NK-92 (cell line): ENCODE data around the gene RSU1.
"Not testable (repeated sequence)": the region's sequence is repeated elsewhere in the genome, so short reads cannot be mapped to it uniquely, and the experiment has no call there.

Source experiments
- DNase-seq: peaks from one replicate; lab custom pipeline; 2025; ENCODE audit not compliant: unreplicated experiment; lab: John Stamatoyannopoulos, UW

The RSU1 gene

DNA sequence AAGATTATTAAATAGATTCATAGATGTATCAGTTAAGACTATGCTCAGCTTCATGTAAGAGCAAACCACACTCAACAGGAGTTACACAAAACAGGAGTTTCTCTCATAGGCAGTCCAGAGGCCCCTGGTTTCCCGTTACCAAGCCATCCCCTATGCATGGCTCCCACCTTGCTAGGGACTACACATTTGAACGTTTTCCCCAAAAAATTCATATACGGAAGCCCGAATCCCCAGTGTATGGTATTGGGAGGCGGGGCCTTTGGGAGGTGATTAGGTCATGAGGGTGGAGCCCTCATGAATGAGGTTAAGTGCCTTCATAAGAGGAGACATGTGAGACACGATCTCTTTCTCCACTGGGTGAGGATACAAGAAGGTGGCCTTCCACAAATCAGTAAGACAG is 29.1 kb downstream of the RSU1 start:
- no peak for DNase-seq

DNA sequence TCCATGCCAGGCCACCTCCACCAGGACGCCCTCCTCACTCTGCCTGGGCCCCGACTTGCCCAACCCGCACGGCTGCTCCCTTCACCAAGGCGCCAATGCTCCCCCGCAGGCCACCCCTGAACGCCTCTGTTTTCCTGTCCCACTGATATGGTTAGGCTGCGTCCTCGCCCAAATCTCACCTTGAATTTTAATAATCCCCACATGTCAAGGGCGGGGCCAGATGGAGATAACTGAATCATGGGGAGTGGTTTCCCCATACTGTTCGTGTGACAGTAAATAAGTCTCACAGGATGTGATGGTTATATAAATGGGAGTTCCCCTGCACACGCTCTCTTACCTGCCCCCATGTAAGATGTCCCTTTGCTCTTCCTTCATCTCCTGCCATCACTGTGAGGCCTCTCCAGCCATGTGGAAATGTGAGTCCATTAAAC is 29.8 kb downstream of the RSU1 start:
- no peak for DNase-seq

DNA sequence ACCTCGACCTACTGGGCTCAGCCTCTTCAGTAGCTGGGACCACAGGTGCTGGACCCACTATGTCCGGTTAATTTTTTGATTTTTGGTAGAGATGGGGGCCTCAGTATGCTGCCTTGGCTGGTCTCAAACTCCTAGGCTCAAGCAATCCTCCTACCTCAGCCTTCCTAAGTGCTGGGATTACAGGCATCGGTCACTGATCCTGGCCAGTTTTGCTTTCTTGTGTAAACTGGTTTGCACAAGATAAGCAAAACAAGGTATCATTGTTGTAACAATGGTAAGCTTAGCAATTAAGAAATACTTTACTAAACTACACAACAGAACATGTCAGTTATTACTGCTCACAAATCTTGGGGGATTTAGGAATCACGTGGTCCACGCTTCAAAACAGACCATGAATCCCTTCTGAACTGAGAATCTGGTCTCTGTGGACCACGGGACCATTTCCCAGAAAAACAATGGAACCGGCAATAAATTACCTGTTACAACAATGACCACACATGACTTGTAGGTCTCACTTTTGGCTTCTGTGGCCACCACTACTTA is 36.8 kb downstream of the RSU1 start:
- no peak for DNase-seq

DNA sequence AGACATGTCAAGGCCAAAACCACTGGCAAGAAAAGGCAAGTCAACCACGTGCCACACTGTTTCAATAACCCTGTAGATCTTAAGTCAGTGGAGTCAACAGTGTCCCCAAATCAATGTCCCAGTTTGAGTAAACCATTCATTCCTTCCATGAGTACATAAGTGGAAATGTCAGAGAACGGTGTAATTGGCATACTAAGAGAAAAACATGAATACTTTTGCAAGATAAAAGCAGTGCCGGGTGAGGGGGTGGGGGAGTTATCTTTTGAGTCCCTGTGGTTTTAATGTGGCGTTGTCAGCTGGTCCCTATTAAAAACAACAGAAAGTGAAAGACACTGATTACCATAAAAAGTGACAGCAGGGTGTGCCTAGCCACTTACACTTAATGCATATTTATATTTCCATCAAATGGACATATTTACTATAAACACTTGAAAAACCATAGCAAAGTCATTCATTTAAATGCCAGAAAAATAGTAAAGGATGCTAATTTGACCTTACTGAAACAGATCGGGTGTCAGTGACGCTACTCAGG is 37.8 kb downstream of the RSU1 start:
- DNase-seq = no peak

DNA sequence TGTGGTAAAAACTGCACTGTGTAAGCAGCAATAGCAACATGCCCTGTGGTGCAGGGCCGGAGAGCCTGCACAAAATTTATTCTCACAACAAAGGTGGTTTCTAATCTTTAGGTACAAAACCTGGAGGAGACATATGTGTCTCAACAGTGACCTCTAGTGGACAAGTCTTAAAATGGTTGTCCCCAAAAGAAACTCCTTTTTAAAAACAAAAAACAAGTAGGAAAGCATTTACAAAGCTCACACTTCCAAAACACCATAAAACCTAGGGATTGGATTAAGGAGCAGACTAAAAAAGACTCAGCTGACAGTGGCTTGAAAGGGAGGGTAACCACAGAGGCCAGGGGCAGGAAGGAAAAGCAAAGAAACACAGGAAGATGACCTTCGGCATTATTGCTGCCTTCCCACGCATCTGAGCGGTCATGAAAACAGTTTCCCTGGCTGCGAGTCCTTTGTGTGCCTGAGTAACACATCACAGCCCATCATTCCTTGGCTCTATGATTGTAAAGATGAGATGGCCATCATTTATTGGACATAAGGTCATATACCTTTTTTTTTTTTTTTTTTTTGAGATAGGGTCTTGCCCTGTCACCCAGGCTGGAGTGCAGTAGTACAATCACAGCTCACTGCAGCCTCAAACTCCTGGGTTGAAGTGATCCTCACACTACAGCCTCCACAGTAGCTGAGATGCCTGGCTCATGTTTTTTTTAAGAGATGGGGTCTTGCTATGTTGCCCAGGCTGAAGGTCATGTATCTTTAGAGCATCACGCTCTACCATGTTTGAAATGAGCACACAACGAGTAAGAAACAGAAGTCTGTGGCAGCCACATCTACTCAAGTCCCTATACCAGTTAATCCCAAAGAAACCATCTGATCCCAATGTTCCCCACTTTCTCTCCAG is 39.5 kb downstream of the RSU1 start:
- no peak for DNase-seq

DNA sequence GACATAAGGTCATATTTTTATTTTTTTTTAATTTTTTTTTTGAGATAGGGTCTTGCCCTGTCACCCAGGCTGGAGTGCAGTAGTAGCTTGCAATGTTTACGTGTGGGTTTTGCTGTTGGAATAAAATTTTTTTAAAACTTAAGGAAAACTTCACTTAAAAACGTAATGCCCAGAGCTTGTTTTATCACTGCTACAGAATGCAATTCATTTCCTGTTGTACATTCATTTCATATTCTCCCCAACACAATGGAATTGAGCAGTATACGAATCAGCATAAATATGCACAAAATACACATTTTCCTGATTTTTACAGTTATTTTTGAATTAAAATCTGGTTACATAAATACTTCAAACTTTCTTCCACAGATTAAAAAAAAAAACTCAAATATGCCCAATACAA is 40.3 kb downstream of the RSU1 start:
- DNase-seq = no peak

DNA sequence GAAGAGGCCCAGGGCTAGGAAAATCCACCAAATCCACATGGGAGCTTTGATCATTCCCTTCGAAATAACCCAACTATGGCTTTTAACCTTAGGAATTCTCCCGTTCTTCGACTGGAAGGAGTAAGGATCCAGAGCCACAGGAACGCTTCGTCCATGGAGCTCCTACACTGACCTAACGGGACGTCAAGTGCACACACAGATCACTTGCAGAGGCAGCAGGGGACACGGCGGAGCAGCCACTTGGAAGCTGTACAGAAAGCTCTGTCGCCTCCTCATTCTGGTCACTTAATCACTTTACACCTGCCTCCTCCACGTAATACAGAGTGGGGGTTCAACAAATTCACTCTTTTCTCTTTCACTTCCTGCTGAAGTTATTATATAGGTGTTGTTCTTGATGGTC is 43.9 kb downstream of the RSU1 start:
- DNase-seq = no peak

DNA sequence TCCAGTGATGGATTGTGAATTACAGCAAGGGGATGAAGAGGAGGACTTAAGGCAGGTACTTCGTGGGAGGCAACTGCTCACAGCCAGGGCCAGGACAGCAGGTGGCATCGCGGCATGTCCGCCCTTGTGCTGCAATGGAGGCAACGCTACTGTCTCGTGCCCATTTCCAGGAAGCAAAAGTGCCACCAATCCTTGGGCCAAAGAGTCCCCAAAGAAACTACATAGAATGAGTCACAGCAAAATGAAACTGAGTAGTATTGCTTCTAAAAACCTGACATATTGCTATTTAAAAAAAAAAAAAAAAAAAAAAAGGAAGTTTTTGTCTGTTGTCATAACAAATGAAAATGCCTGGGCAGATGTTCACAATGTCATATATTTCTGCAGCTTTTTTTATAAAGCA is 46.6 kb downstream of the RSU1 start:
- DNase-seq = no peak

DNA sequence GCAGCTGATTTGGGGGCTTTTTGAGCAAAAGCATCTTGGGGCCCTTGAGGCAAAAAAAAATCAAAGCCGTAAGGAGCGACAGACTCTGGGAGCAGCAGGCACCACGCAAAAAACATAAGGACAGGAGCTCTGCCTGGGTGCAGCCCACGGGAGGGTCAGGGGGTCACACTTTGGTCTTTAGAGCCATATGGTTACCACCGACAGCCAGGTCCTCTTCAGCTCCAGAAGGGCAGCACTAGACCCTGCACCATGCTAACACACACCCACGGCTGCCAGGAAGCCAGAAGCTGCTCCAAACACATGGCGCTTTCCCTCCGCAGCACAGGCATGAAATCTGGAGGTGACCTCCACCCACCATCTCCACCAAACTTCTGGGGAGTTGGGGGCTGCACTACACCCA is 47.1 kb downstream of the RSU1 start:
- no peak for DNase-seq

DNA sequence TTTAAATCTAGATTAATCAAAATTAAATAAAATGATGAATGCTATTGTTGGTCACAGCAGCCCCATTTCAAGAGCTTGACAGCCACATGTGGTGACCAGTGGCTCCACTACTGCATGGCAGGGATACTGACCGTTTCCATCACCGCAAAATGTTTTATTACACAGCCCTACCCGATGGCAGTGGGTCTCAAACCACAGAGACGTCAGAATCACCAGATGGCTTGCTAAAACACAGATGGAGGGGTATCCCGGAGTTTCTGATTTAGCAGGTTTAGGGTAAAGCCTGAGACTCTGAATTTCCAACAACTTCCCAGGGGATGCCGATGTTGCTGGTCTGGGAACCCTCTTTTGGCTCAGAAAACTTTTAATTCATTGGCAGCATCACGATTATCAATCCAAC is 47.9 kb downstream of the RSU1 start:
- DNase-seq = no peak

DNA sequence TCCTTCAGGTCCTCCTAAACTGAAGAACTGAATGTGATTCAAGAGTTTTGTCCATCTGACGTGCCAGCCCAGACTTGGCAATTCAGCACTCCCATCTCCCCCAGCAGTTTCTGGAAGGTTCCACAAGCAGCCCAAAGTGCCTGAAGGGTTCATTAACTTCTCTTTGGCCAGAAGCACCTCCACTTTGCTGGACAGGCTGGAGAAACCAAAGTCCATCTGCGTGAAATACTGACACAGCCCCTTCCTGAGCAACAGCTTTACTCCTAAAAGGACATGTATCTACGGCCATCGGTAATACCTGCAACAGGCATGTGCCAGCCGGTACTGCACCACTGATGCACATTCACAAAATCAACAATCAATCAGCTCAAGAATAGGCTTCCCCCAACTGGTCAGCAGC is 48.5 kb downstream of the RSU1 start:
- no peak for DNase-seq

DNA sequence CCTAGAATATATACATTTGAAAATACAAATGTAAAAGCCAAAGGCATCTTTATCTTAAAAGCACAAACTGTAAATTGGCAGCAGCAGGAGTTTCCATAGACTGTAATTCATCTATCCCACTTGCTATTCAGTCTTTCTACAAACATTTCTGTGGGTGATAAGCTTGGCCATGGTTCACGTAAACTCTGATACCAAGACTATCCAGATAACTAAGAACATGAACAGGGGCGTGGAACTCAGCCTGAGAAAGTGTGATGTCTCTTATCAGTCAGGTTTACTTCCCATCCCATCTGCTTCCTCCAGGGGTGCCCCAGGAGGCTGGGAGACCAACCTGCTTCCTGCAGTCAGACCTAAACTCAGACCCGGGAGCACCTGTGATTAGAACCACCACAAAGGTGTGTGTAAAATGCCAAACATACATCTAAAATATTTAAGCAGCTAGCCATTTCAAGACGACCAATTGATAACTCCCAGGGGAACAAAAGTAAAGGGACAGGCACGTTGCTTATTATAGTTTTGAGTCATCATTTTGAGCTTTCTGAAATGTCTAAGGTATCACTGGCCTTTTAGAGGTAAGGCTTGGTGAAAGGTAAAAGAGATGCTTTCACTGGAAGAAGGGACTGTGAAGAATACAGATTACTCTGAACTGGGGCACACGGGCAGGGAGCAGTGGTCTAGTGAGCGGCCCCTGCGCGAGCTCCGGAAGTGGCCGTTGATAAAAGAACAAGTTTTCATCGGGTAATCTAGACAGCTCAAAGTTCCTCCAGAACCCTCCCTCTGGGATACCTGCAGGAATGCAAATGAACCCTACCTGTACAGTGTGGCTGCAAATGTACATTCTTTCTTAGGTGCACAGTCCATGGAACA is 51.5 kb downstream of the RSU1 start:
- DNase-seq = no peak

DNA sequence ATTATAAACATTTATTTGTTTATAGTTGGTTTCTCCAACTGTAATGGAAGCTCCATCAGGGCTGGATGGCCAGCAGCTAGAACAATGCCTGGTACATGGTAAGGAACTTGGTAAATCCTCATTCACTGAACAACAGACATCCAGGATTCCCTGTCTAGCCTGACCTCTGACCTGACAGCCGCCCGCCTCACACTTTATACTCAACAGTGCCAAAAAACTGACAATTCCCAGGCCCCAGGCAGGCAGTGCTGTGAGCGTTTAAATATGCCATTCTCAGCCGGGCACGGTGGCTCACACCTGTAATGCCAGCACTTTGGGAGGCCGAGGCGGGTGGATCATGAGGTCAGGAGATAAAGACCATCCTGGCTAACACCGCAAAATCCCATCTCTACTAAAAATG is 55.9 kb downstream of the RSU1 start:
- no peak for DNase-seq

DNA sequence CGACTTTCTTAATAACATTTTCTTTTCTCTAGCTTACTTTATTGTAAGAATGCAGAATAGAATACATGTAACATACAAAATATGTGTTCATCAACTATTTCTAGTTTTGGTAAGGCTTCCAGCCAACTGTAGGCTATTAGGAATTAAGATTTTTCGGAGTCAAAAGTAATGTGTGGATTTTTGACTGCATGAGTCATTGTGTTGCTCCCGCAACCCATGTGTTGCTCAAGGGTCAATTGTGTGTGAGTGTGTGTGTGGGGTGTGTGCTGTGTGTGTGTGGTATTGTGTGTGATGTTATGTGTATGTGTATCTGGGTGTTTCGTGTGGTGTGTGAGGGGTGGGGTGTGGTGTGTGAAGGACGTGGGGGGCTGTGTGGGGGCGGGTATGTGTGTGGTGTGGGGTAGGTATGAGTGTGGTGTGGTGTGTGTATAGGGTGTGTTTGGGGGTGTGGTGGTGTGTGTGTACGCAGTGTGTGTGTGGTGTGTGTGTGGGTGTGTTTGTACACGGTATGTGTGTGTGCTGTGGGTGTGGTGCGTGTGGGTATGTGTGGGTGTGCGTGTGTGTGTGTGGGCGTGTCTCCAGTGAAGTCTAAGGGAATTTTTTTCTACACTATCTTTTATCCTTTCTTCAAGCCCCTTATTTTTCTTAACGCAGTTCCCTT is 60.5 kb downstream of the RSU1 start:
- no peak for DNase-seq

DNA sequence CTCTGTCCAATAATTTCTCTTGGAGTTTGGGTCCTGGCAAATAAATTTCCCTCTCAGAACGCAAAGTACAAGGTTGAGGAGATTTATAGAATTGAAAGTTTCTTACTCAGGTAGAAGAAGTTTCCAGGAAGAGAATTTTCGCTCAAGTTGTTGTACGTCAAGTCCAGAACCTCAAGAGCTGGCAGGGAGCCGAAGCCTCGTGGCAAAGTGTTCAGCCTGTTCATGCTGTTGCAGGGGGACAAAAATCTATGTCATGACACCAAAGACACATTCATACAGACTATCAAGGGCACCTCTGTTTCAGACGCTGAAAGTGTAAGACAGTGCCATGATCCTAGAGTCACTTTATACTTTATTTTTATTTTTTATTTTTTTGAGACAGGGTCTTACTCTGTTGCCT is 62.5 kb downstream of the RSU1 start:
- no peak for DNase-seq

DNA sequence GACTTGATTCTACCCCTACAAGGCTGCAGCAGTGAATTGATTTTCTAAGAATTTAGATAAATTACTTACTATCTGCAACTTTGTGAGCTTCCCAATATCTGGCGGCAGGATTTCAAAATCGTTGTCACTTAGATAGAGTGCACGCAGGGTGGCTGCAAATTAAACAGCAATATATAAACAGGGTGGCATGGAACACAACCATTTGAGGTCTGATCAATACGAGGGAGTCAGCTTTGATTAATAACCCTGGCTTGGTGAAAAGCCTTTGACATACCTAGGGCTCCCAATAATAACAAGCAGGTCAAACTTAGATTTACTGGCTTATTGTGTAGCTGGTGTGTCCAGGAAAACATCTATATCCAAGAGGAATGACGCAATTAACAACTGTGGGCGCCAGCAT is 64.4 kb downstream of the RSU1 start:
- DNase-seq = not testable (repeated sequence)

DNA sequence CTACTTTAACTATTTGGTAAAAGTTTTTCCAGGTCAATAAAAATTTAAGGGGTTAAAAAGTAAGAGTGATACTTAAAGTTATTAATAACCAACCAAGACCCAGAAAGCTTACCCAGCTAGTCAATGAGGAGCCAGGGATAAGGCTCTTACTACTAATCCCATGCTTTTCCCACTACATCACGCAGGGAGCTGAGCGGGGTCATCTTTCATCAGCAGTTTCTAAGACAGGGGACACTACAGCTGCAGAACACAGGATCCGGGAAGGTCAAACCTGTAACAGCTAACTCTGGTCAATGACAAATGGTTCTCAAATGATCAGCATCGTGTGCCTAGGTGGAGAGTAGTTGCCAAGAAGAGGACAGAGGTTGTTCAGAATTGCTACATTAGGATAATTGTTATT is 65.1 kb downstream of the RSU1 start:
- no peak for DNase-seq

DNA sequence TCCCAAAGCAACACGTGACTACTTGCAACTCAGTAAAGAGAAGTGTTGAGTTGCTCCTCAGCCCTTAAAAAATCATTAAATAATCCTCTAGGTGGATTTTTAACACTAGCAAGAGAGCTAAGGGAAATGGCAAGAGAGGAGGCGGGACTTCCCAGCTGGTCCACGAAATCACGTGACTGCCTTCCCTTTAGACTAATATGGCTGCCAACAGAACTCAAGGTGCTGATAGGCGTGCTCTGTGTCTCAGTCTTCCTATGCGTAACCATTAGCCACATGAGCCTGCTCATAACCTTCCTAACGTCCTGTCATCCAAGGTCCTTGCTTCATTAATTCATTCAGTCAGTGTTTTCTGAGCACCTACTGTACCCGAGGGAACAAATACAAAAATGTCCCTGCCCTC is 66.0 kb downstream of the RSU1 start:
- no peak for DNase-seq

DNA sequence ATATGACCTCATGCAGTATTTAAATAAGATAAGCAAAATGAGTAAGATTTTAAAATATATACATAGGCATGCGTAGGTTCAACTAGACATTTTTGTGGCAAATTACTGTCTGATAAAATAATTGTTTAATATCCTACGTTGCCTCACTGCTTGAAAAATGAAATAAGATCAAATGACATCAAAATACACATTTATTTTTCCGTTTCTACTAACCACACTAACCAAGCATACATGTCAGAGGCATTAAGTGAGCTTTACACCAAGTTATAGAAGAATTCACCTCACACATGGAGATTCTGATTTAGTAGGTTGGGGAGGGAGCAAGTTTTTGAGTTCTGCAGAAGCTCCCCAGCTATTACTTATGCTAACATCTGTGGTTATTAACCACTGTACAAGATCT is 66.8 kb downstream of the RSU1 start:
- no peak for DNase-seq

DNA sequence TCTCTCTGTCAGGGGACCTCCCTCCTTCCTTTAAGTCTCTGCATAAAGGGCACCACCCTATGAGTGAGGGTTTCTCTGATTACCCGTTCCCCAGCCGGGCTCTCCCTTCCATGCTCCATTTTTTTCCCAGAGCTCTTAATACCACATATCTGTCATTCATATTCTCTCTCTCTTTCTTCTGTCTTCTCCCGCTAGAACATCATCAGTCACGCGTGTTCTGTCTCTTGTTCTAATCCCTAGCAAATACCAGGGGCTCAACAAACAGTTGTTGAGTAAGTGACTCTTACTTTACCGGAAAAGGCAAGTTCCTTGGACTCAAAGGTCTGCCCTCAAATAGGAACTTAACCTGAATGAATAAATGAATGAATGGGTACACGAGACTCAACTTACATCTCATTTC is 68.5 kb downstream of the RSU1 start:
- no peak for DNase-seq

DNA sequence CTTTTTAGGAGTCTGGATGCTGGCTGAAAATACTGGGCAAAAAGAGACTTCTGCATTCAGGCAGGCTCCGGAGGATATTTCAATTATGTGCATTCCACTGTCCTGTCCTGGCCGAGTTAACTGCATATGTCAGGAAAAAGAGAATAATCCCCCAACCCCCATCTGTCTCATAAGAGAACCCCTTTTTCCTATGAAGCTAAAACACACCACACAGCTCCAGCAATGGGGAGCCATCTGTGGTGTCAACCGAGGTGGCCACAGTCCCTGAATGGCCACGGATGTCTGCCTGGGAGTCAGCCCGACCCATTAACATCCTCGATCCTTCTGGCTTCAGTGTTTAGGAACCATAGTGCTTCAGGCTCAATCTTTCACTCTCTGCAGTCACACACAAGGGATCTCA is 70.4 kb downstream of the RSU1 start:
- no peak for DNase-seq
